NCI-H446 (cell line): ENCODE measurements around the gene FHIT.

Experiments
- DNase-seq, 2 experiments: peaks; one replicate each; lab custom pipeline; 2025; lab: John Stamatoyannopoulos, UW

The FHIT gene

DNA sequence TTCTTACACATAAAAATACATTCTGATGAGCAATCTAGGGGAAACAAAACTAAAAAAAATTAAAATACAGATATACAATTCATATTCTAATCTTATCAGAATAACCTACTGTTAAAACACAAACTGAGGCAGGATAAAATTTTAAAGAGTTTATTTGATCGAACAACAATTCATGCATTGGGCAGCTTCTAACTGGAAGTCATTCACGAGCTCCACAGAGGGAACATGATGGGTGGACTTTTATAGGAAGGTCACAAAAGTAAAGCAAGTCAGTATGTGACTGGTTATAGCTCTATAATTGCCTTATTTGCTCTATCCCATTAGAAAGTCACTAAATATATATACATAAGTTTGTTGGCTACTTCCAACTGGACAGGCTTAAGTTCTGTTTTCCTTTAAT lies 1144.0 kb downstream of the FHIT start:
- no peak for DNase-seq

DNA sequence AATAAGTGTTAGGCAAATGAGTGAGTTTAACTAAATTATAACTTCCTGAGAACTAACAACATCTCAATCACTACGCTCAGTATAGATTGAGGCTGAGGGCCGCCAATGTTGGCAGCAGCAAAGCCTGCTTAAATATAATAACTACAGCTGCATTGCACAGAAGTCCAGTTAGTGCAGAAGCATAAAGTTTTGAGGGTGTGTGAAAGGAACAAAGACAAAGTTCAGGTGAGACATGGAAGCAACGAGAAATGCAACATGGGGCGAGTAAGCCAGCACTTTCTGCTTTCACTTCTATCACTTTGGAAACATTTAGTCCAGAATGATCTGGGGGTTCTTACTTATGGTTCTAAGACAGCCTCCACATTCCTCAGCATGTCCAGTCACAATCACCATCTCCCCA lies 1149.1 kb downstream of the FHIT start:
- no peak for DNase-seq

DNA sequence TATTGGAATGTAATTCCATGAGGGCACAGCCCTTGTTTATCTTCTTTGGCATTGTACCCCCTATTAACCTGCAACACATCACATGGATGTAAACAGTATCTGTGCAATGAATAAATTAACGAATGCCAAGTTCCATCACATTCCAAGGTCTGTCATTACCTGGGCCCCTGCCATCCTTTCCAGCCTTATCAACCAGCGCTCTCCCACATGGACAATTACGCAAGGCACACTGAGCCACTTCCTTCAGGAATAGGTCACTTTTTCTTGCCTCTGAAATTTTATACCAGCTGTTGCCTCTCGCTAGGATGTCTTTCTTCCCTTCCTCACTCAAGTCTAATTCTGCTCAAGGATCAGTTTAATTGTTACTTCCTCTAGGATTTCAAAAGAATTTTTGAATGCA lies 1149.6 kb downstream of the FHIT start:
- no peak for DNase-seq

DNA sequence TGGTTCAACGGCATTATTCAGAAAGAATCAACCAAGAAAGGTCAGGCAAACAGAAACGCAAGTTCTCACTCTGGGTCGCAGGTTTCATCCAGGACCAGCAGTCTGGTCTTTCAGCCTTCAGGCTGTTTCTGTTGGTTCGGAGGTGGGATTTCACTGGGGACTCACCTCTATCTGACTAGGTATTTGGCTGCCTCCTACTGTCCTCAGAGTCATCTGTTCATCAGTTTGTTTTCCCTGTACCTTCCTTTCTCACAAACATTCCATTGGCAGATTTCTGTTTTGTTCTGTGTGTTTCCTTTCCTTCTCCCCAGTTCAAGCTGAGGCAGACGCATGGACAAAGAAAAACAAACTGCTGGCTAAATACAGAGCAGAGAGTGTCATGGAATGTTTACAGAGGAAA lies 1154.8 kb downstream of the FHIT start:
- no peak for DNase-seq

DNA sequence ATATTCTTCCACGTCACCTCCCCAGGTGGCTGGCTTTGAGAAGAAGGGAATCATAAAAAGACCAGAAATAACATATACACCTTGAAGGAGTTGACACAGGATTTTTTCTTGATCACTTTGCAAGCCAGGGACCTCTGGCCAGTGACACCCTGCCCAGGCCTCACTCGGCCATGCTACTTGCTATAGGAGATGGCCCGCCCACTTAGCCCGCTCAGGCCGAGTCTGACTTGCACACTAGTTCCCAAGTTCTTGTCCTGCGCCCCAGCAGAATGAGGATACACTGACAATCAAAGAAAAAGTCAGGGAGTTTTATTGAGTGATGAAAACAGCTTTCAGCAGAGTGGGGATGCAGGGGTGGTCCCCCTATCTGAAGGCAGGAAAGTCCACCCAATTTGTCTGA lies 1155.3 kb downstream of the FHIT start:
- no peak for DNase-seq

DNA sequence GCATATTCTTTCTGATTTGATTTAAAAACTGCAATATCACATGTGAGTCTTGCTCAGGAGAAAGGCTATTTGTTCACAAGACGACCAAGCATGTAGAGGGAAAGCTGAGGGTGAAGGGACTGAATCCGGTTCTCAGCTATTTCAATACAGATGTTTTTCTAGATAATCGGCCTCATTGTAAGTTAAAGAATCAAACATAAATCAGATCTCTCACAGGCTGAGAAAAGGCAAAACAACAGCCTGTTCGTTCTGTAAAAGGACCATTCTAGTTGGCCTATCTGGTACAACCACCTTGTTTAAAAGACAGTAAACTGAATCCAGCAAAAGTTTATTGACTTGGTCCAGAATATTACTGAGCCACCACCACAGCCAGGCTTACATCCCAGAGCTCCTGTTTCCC lies 1155.7 kb downstream of the FHIT start:
- no peak for DNase-seq

DNA sequence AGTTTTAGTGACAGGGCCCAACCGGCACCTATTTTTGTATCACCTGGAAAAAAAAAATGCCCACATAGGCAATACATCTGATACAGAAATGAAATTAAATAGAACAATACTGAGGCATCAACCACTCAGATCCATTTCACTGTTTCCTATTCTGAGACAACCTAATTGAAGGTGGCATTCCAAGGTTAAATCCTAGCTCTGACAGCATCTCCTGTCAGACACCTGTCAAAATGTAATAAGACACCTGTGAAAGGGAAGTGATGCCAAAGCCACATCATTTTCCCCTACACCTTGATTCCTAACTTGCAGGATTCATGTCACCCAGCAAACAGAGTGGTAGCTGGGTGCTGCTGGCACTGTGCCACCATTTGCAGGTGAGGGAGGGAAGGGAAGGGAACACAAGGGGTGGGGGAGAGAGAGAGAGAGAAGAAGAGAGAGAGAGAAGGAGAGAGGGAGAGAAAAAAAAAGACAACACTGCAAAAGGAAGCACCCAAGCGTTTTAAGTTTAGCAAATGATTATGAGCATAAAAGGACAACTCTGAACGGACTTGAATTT lies 1156.8 kb downstream of the FHIT start:
- no peak for DNase-seq

DNA sequence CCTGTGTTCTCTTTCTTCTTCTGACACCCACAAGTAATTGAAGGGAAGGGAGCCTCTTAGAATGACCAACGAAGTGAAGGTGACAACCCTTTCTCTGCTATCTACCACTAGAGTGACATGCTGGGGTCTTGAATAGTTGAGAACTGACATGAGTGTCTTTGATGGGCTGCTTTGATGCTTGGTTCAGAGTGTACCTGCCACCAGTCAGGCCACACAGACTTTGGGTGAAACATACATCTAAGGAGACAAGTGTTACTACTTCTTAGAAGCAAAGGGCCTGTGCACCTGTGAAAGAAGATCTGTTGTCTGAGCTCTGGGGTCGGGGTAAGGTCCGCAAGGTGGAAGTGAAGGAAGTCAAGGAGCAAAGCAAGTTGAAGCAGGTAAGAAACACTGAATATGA lies 1160.7 kb downstream of the FHIT start:
- no peak for DNase-seq

DNA sequence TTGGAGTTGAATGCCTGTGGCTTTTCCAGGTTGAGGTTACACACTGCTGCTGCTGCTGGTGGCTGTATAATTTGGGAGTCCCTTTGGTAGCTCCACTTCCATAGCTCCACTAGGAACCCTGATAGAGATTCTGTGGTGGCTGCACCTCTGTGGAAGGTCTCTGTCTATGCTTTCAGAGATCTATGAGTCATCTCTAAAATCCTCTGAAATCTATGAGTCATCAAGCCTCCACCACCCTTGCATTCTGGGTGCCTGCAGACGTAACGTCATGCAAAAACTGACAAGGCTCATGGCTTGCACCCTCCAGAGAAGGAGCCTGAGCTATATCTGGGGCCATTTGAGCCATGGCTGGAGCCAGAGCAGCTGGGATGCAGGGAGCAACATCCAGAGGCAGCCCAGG lies 1164.4 kb downstream of the FHIT start:
- no peak for DNase-seq

DNA sequence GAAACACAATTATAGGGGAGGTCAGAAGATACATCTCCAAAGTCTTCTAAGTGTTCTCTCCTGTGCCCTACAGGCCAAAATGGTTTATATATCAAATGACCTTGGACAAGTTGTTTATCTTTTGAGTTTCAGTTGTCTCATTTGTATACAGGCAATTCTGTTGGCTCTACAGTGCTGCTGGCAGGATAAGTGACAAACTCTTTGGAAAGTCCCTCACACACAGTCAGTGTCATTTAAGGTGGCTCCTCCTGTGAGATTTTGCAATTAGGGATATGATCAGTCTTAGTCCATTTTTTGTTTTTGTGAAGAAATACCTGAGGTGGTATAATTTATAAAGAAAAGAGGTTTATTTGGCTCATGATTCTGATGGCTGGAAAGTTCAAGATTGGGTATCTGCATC lies 1165.6 kb downstream of the FHIT start:
- no peak for DNase-seq

DNA sequence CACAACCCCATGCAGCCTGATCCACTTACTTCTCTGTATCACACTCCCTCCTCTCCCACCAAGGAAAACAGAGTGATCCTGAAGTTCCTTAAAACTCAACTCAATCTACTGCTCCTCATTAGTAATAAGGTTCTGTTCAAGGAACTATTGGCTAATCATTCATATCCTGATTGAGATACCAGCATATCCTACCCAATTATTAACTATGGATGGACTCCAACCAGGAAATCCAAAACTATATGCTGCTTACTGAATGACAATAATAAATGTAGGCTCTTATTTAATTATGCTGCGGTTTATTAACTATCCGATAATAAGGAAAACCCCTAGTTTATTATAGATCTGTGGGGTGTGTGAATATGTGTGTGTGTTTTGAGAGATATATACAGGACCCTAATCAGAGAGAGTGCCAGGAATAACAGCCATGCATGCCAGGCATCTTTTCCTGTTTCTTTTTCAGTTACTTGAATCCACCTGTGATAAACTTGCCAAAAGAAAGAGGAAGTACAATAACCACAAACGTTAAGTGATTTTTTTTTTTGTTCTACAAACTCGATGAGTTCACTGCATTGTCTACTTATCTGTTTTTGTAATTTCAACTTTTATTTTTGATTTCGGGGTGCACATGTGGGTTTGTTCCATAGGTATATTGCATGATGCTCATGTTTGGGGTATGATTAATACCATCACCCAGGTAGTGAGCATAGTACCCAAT lies 1169.7 kb downstream of the FHIT start:
- DNase-seq, result no peak

DNA sequence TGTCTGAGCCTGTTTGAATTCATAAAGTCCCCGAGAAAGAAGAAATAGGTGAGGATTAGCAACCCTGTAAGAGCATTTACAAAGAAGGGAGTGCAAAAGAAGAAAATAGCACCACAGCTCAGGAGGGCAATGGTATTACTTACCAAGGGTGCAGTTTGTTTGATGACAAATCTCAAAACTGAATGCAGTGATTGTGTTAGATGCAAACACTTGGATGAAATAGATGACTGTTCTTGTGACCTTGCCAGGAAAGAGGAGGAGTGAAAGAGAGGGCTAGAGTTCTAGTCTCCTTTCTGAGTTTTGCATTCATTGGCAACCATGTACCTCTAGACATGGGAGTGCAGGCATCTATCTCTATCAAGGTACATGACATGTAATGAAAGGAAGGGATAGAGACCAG lies 1170.6 kb downstream of the FHIT start:
- DNase-seq, result no peak

DNA sequence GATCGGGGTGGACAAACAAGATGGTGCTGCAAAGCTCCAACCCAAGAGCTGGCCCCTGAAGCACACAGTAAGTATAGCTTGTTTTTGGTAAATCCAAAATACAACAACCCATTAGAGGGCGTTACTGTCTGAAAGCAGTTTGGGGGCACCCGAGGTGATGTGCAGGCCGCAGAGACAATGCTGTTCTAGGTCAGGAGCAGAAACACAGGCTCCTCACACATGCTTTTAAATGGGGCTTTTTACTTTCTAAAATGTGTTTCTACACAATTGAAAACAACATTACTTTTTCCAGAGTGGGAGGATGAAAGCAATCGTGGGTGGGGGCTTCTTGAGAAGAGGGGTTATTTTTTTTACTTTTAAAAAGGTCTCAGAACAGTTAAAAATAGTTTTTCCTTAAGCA lies 1172.2 kb downstream of the FHIT start:
- DNase-seq, result no peak

DNA sequence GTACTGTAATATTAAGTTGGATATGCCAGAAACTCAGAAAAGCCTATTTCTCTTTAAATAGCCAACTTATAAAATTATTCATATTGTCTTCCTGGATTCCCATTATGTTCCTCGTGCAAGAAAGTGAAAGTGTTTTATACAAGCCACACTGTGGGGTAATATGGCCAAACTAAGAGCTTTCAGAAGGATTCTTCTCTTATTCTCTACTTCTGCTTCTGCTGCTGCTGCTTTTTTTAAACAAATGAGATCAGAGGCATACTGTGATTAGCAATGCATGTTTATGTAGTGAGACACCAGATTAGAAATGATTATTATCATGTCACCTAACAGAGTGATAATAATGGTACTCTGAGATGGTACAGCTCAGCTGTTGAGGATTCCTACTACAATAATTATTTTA lies 1174.9 kb downstream of the FHIT start:
- no peak for DNase-seq

DNA sequence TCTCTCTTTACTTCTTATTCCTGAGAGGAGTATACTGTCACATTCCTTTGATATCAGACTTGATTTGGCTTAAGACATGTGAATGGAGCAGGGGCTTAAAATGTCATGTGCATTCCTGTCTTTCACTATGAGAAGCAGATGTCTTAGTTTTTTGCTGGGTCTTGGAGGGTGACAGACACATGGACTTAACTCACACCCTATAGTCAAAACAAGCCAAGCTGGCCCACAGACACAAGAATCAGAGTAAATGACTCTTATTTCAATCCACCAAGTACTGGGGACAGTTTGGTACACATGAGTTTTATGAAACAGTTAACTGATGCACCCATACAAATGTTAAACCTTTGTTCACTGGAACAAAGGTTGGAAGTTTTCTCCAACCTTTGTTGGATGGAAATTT lies 1177.3 kb downstream of the FHIT start:
- DNase-seq, result no peak

DNA sequence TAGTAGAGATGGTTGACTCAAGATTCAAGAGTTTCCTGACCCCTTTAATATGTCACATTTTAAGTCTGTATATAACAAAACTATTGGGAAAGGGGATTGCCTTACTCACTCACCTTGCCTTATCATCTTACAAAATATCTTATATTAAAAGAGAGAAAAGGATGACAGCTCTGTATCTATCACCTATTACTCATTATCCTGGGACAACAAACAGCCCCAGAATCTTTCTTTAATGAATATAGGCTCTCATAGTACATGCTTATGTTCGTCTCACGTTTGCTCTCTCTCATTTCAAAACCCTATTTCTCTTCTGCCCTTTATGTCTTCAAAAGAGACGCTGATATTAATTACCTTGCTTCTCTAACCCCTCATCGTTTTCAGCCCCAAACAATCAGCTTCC lies 1178.0 kb downstream of the FHIT start:
- no peak for DNase-seq

DNA sequence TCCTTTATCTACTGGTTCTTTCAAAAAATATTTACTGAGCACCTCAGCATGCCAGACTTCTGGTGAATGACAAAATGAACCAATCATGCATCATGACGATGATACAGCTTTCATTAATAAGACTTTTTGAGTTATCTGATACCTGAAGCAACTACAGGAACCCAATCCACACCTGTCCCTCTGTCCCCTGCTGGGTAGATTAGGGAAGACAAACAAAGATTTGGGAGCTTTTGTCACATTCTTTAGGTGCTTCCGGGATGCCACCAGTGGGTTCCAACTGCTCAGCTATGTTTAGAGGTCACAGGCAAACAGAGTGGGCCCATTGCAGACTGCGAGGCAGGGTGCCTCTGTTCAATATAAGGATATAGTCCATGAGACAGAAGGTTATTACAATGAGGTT lies 1180.9 kb downstream of the FHIT start:
- no peak for DNase-seq

DNA sequence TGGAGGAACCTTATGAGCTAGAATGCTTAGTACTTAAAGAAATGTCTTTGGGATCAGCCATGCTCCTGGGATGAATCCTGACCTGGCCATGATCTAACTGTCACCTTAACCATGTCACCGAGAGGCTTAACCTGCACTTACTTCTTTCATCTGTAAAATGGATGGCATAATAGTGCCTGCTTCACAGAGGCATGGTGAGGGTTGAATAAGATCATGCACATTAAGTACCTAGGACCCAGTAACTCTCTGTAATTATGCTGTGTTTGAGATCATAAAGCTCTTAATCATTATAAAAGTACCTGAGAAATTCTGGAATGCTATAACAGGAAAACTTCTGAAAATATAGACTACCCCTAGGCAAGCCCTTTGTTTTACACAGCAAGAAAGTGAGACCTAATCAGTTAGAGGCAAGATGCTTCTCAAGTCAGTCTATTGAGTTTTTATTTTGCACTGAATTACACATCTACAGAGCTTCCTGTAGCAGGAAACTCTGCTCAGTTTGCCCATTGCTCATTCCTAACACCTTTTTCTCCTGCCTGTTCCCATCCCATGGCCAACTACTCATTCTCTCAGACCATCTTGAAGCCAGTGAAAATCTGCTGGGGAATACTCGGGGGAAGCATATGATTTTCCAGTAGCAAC lies 1185.9 kb downstream of the FHIT start:
- no peak for DNase-seq

DNA sequence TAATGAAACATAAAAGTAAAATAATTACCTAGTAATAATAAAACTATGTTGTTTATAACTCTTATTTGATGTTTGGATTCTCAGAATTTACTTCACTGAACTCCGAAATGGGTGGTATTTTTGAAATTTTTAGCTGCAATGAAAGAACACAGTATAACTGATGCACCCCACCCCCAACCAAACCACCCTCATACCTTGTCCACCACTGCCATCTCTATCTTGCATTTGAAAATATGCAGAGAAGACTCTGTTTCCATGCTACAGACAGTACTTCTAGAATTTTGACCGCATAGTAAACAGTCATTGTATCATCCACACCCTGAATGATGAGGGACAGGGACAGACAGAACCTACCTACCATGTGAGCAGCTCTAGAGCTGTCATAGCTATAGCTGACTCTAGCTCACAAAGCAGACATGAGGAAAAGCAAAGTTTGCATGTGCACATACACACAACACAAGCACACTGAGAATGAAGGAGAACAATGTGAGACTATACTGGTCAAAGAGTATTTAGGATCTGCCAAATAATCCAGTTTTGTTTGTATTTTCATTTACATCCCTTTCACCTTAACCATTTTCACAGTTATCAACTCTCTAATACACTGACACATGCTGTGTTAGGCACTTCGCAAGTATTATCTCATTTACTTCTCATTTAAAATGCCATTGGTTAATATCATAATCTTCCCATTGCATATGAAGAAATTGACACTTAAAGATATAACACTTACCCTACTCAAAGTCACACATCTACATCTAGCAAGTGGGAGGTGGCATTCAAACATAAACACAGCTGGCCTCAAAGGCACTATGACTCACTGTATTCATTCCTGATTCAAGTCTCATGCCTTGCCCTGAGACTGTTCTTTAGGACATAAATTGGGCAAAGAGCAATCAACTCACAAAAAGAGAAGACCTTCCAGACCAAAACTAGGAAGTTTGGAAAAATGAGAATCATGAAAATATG lies 1186.8 kb downstream of the FHIT start:
- no peak for DNase-seq

DNA sequence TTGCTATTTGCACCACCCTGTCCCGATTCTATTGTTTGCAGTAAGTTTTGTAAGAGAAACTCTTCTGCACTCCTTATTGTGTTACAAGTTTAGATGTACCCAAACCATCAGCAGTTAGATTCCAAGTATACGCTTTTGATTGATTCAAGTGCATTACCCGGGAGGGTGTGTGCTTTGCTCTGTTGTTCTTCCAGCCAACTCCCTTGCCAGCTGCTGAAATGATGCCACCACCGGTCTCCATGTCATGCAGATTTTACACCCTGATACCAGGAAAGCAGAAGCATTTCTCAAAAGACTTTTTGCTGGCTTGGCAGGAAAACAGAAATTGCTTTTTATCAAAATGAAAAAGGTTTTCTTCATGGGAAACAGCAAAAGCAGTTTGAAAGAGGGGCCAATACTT lies 1194.8 kb downstream of the FHIT start:
- DNase-seq, result peak in 1 of 2 experiments; percentile 11

DNA sequence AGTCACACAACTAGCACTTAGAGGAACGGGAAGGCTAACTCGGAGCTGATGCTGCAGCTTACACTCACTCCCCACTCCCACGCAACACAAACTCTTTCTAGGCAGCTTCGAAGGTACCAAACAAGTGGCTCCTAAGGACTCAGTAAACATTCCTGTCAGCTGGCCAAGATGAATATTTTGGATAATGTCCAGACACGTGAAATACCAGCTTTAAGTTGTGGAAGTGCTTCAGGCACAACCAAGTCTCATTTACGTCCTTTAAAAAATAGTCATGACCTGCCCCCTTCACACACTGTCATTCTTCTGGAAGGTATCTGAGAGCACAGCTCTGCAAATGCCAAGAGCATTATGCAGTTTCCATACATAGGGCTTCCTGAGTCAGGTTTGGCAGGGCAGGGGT lies 1195.5 kb downstream of the FHIT start:
- peak in 1 of 2 experiments; percentile 46 for DNase-seq

DNA sequence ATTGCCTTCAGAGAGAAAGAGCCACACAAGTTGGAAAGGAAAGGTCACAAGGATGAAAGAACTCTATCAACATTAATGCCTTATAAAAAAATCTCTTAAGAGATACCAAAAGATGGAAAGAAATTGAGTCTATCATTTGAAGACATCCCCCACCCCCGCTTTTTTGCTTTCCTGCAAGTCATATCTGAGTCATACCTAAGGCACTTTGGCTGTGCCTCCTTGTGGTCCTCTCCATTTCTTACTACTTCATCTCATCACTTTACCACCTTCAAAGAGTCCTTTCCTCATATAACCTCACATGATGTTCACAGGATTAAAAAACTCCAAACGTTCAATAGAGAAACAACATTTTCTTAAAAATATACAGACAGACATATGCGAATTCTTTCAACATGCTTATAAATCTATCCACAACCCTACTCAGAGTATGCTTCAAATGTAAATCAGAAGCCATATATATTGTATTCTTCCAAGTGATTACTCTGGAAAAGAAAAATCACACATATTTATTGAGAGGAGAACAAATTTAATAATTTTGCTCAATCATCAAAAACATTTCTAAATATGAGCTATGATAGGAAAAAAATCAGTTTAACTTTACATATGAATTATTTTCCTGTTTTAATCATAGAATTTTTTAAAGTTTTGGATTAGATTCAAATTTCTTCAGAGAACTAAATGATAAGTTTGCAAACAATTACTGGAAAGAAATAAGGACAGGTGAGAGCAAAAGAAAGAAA lies 1197.6 kb downstream of the FHIT start:
- no peak for DNase-seq
